Putamen (tissue), 1 donor: ENCODE results near the gene TNNT2.

Experiments used
- DNase-seq: peaks from one replicate; pipeline ENCODE4 v3.0.0-alpha.2; 2016; ENCODE audit warnings: low spot score

TNNT2 gene

DNA sequence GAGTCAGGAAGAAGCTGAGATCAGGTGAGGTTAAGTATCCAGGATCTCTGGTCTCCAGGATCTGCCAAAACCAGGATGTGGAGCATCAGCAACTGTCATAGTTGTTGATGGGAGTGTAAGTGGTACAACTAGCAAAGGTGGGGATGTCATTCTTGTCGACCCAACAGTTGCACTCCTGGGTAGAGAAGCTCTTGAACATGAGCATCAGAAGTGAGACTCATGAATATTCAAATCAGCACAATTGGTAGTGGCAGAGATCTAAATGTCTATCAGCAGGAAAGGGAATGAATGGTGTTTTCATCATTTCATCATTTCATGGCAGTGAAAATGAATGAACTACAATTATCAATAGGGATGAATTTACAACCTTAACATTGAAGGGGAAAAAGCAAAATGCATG is 25.9 kb upstream of the TNNT2 start:
- no peak for DNase-seq

- no peak for DNase-seq
Observed at GRCh38 chr1:201401700-201402099, 24.2 kb upstream of the TNNT2 start.

DNA sequence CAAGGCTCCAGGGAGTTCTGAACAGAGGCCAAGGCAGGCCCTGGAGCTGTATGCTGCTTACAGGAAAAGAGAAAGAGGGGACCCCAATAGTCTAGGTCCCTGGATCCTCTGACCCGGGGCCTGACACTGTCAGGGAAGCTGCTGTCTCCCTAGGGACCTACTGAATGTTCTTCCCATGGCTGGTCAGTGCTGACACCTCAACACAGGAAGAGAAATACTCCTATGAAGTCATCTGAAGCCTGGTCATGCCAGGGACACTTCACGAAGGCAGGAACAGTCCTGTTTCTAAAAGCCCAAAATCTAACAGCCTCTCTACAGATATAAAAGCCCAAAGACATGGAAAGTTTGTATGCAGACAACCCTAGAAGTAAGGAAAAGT is 23.4 kb upstream of the TNNT2 start:
- DNase-seq: no peak

- no peak for DNase-seq
Observed at GRCh38 chr1:201400212-201400851, 22.9 kb upstream of the TNNT2 start.

GRCh38 chr1:201399352-201400126 is 22.1 kb upstream of the TNNT2 start:
- DNase-seq: no peak

GRCh38 chr1:201399018-201399351 is 21.5 kb upstream of the TNNT2 start, which contains the start of gene LAD1:
Gene LAD1, minus strand, starts transcription at chr1:201399324. Its CDS starts 18 bp downstream, at chr1:201399306.
- no peak for DNase-seq

DNA sequence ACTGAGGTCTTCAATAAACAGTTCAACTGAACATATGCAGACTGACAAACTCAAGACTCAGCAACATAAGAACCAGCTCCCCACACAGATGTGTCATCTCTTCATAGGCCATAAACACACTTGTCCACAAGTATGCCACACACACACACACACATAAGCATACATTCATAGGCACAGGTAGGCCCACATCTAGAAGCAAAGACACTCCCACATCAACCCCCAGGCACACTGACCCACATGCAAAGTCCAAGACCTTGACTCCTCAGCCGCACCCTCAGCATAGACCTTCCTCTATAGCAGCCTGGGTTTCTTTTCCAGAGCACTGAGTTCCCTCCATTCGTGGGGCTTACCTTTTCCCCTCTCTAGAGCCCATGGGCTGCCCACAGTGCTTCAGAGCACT is 20.2 kb upstream of the TNNT2 start:
- DNase-seq: no peak

GRCh38 chr1:201396861-201397464 is 19.5 kb upstream of the TNNT2 start:
- no peak for DNase-seq

GRCh38 chr1:201395936-201396335 is 18.5 kb upstream of the TNNT2 start:
- DNase-seq: no peak

GRCh38 chr1:201394591-201394990 is 17.1 kb upstream of the TNNT2 start:
- DNase-seq: no peak

- no peak for DNase-seq
Observed at GRCh38 chr1:201393076-201393475, 15.6 kb upstream of the TNNT2 start.

DNA sequence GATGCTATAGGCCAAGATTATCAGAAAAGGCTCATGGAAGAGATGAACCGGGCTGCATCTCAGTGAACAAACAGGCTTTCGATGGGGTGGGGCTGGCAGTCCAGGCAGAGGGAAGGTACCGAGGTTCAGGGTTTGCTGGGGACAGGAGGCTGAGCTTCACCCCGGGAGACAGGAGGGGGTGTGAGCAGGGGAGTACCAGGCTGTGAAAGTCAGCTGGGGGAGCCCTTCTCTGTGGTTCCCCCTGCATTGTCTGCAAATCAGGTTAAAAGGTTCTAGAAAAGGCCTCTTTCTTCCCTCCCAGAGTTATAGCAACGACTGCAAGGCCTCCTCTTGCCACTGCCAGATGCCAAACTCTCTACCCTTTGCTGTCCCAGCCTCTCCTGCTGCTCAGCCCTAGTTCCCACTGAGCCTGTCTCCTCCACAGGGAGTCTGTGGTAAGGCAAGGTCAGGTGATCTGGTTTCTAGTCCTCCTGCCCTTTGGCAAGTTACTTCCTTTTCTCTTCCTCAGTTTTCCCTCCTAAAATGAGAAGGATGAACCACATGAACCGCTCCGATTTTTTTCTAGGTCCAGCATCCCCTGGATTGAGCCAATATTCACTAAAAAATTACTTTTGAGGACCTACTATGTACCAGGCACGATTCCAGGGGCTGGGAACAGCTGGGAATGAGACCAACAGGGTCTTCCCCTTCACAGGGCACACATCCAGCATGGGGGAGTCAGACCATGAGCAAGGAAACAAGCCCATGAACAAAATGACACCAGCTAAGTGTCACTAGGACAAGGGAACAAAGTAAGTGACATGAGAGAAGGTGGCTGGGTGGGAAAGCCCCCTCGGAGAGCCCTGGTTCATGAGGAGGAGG is 14.4 kb upstream of the TNNT2 start:
- DNase-seq: no peak

DNA sequence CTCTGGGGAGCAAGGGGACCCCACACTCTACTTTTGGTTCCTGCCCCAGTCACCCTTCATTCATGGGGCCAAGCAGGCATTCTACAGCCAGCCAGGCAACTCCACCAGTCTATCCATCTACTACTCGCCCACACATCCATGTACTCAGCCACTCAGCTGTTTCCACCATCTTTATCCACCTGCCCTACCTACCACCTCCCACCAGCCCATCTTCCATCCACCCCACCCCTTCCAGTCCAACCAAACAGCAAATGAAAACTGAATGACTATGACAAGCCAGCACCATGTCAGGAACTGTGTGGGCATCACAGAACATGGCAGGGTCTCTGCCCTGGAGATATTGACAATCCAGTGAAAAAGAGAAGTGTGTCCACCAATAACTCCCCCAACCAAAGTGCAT is 13.7 kb upstream of the TNNT2 start:
- DNase-seq: no peak

DNA sequence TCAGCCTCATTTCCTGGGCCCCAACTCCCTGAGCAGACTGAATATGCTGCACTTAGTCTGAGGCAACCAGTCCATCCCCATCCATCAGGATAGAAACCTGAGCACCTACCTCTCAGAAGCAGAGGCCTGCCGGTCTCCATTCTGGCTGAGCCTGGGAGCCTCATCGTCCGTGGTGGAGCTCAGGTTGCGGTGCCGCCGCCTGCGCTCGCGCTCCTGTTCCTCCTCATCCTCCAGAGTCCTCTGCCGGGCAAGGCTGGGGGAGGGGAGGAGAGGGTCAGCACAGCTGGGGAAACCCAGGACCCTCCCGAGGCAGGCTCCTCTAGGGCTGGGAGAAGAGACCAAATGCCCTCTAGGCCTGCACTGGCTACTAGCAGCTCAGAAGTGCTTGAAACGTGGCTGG is 11.6 kb upstream of the TNNT2 start:
- no peak for DNase-seq

DNA sequence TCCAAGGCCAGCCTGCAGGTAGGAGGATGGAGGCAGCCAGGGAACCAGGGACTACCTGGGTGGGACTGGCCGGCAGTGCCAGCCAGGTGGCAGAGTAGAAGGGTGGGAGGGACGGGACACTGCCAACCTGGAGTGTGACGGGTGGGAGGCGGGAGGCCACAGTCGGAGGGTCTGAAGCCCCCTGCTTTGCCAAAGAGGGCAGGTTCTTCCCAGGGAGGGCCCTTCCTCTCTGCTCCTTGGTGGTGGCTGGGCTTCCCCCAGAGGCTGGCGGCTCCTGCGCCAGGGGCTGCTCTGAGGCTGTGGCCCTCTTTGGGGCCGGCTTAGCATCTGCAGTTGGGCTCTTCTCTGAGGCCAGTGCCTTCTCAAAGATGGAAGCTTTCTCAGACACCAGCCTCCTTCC is 8.7 kb upstream of the TNNT2 start:
- no peak for DNase-seq

- no peak for DNase-seq
Observed at GRCh38 chr1:201385299-201385891, 7.9 kb upstream of the TNNT2 start.

DNA sequence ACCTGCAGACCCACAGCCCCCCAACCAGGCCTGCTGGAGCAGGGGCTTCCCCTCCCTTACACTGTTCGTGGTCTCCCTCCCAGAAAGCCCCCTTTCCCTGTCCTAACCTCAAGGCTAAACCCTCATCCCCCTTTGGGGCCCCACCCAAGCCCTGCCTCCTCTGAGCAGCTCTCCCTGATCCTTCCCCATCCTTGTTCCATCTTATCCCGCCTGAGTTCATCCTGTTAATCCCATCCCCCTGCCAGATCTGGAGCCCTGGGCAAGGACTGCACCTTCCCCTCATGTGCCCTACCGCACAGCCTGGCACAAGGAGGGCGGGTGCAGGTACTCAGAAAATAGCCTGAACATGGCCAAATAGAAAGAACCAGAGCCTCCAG is 6.9 kb upstream of the TNNT2 start:
- no peak for DNase-seq

DNA sequence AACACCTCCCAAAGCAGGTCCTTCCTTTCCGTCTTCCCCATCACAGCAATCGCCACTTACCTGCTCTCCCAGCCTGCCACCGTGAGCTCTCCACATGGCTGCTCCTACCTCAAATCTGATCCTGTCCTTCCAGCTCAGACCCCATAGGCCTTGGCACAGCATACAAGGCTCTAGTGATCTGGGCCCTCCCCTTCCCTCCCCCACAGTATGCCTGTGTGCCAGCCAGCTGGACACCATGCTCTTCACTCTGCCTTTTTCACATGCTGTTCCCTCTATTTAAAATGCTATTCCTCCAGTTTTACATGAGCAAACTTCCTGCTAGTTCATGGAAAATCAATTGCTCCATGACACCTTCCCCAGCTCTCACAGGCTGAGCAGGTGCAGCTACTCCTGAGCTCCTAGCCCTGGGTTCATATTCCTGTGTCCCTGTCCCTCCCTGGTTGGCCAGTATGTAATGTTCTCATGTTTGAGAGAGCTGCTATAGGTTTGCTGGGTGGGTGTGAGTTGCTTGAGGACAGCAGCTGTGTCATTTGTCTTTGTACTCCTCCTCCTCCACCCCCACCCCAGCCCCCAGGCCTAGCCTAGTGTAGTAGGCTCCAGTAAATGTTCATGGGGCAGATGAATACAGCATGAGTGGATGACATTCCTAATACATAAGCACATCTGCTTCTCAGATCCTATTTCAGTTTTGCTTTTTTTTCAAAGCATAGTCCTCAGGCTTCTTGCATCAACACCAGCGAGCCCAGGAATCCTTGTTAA is 6.3 kb upstream of the TNNT2 start:
- DNase-seq: no peak

- no peak for DNase-seq
Observed at GRCh38 chr1:201381130-201381529, 3.6 kb upstream of the TNNT2 start.

GRCh38 chr1:201379733-201380242 is 2.3 kb upstream of the TNNT2 start:
- DNase-seq: no peak

DNA sequence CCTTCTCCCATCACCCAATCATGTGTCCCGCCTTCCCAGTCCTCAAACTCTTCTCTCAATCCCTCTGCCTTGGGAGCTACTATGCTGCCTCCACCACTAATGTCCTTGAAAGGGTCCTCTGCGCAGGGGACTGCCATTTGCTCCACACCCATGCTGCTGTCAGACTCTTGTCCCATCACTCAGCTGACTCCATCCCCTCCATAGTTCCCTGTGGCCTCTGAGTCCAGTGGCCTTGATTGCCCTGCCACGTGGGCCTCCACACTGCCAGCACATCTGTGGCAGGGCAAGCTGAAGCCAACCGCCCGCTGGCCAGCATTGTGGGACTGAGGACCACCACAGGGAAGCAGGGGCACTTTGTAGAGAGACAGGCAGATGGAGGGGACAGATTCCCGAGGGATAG is 1.3 kb upstream of the TNNT2 start:
- no peak for DNase-seq
